ENCODE data around the gene USP47.

USP47 gene

DNA sequence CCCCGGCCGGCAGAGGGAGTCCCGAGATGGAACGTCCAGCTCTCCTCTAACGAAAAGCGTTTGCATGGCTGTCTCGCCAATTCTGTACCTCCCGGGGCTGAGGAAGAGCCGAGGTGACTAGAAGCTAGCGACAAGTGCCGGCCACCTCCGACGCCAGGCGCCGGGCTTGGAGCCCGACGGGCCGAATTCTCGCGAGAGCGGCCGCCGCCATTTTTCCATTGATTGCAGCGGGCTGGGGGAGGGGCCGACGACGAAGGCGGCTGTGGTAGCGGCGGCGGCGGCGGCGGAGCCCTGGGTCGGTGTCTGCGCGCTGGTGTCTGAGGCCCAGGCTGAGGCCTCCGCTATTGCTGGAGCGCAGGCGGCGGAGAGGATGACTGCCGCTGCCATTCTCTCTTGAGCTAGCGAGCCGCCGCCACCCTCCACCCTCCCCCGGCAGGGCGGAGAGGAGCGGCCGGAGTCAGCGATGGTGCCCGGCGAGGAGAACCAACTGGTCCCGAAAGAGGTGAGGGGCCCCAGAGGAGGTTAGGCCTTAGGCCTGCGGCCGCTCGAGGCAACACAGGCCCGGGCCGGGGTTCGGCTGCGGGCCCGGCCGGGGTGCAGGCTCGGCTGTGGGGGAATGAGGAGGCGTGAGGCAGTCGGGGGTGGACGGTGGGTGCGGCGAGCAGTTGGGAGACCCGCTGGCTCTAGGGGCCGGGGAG lies at the start of gene USP47:
Gene USP47, plus strand, starts transcription at position 250 of the 698 bp plus-strand sequence. Its CDS starts 214 bp downstream, at position 464.
- DNase-seq (ENCODE audit: low read depth in 1 of 2, low spot score in 1 of 2) = peak; percentile 88 to 89

- DNase-seq (ENCODE audit: low read depth in 1 of 2, low spot score in 1 of 2) = no peak
These were observed 48.7 kb upstream of the USP47 start for GRCh38 chr11:11793073-11793472.

DNA sequence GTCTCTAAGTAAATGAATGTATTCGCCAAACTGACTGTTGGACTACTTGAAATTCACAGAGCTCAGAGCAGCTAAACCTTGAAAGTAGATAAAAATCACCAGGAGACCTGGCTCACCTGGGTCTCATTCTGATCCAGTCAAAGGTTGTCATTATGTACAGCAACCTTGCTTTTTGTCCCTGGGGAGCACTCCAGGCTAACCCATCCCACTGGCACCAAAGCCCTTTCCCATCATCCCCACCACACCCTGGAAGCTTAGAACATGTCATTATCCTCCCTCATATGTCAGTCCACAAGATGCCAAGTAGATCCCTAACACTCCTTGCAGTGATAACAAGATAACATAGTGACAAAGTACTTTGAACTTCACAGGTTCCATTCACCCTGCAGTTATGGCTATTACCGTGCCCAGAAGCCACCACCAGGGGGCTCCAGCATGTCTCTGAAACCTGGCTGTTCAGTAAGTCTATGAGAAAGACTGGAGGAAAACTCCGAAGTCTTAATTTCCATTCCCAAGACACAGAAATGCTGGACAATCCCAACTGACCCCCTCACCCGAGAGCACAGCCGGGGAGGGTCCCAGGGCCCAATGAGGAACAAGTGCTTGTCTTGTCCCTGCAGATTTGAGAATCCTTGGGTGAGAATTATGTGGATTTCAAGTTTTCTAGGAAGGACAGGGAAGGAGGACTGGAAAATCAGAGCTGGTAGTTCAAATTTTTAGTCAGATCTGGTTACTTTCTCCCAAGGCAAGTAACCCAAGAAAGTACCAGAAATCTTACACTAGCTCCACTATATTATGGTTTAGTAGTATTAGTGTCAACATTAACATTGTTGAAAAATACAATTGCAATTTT lies 43.0 kb upstream of the USP47 start:
- DNase-seq (ENCODE audit: low read depth in 1 of 2, low spot score in 1 of 2) = peak; percentile 58 to 59

DNA sequence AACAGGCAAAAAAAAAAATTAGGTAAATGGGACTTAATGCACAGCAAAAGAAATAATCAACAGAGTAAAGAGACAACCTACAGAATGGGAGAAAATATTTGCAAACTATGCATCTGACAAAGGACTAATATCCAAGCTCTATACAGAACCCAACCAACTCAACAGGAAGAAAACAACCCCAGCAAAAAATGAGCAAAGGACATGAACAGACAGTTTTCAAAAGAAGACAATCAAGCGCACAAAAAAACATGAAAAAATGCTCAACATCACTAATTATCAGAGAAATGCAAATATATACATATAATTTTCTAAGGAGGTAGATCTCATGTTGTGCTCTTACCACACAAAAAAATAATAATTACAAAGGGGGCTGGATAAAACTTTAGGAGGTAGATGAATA lies 36.5 kb upstream of the USP47 start:
- no peak for DNase-seq (ENCODE audit: low read depth in 1 of 2, low spot score in 1 of 2)

- no peak for DNase-seq (ENCODE audit: low read depth in 1 of 2, low spot score in 1 of 2)
These were observed 35.7 kb upstream of the USP47 start for GRCh38 chr11:11806074-11806473.

- no peak for DNase-seq (ENCODE audit: low read depth in 1 of 2, low spot score in 1 of 2)
These were observed 35.2 kb upstream of the USP47 start for GRCh38 chr11:11806586-11806985.

GRCh38 chr11:11807811-11808782 lies 33.7 kb upstream of the USP47 start:
- DNase-seq (ENCODE audit: low read depth in 1 of 2, low spot score in 1 of 2) = no peak

GRCh38 chr11:11808992-11809615 lies 32.7 kb upstream of the USP47 start:
- DNase-seq (ENCODE audit: low read depth in 1 of 2, low spot score in 1 of 2) = no peak

- DNase-seq (ENCODE audit: low read depth in 1 of 2, low spot score in 1 of 2) = no peak
These were observed 30.7 kb upstream of the USP47 start for GRCh38 chr11:11810764-11811726.

- DNase-seq (ENCODE audit: low read depth in 1 of 2, low spot score in 1 of 2) = no peak
These were observed 28.3 kb upstream of the USP47 start for GRCh38 chr11:11813288-11813962.

- DNase-seq (ENCODE audit: low read depth in 1 of 2, low spot score in 1 of 2) = no peak
These were observed 26.9 kb upstream of the USP47 start for GRCh38 chr11:11814614-11815452.

DNA sequence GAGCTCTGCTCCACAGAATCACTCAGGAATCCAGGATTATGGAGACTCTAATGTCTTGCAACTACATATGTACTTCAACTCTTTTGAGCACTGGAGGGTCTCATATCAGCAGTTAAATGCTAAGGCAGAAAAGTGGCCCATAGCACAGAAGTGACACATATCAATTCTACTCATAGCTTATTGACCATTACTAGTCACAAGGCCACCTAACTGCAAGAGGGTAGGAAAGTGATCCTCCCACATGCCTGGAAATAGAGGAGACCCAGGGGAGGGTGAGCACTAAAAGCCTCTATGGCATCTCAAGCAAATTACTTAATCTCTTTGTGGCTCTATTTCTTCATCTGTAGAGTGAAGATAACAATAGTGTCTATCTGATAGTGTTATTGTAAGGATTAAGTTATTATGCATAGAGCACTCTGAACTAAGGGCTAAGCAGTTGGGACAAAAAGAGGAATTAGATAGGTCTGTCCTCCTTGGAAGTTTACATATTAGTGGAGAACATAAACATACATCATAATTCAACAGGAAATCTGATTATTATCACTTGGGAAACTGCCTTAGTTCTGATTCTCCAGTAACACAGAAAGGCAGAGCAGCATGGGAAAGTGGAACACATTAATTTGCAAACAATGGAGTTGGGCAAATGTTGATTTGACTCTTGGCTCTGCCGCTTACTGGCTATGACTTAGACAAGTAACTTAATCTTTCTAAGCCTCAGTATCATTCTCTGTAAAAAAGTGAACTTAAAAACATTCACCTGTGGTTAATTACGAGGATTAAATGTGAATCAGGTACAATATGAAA lies 25.1 kb upstream of the USP47 start:
- DNase-seq (ENCODE audit: low read depth in 1 of 2, low spot score in 1 of 2) = no peak

- DNase-seq (ENCODE audit: low read depth in 1 of 2, low spot score in 1 of 2) = no peak
These were observed 23.8 kb upstream of the USP47 start for GRCh38 chr11:11817957-11818356.

DNA sequence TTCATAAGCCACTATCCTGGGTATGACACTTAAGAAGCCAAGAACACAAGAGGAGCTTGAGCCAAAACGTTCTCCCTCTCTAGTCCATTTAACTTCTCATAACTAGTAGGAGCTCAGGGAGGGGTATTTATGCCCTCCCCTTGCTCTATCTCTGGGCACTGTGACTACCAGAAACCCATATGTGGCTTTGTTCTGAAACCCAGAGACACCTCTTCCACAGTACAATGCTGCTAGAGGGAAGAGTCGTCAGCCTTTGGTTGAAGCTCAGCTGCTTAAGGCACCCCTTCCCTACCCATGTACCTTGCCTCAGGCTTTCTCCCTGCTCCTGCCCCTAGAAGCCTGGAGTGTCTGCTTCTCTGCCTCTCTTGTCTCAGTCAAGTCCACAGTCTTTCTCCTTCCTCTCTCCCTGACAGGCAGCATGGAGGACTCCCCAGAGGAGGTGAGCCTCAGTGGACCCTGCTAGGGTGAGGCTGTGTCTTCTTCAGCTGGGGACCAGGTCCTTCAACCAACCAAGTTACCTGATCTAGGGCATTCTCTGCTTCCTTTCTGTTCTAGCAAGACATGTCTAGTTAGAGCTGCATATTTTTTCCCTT lies 23.1 kb upstream of the USP47 start:
- no peak for DNase-seq (ENCODE audit: low read depth in 1 of 2, low spot score in 1 of 2)

DNA sequence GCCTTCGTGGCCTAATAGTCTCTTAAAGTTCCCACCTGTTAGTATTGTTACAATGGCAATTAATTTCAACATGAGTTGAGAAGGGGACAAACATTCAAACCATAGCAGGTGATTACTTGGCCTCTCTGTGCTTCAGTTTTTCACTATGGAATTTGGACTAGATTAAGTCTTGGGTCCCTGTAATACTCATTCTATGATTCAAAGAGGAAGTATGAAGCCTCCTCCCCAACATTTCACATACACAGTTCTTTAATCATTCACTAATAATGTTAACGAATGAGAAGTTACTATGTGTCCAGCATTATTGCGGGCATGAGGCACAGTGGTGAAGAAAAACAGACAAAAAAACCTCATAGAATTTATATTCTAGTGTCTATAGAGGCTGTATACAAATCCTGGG lies 19.9 kb upstream of the USP47 start:
- DNase-seq (ENCODE audit: low read depth in 1 of 2, low spot score in 1 of 2) = no peak

- DNase-seq (ENCODE audit: low read depth in 1 of 2, low spot score in 1 of 2) = no peak
These were observed 18.8 kb upstream of the USP47 start for GRCh38 chr11:11822946-11823345.

DNA sequence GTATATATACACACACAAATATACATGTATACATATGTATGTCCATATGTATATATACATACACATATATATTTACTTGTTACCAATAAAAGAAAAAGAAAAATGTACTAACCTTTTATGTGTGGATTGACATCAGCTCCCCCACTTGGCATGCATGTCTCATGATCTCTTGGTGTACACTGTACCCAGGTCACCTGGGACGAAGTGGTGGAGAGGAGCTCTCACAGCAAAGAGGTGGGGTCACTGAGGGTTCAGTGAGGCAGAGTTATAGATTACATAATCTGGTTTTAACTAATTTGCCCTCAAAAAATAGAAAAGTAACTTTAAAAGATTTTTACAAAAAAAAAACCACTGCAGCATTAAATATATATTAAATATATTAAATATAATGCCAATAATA lies 15.5 kb upstream of the USP47 start:
- DNase-seq (ENCODE audit: low read depth in 1 of 2, low spot score in 1 of 2) = no peak
